Measurements from ENCODE around the gene FALEC.

The FALEC gene

DNA sequence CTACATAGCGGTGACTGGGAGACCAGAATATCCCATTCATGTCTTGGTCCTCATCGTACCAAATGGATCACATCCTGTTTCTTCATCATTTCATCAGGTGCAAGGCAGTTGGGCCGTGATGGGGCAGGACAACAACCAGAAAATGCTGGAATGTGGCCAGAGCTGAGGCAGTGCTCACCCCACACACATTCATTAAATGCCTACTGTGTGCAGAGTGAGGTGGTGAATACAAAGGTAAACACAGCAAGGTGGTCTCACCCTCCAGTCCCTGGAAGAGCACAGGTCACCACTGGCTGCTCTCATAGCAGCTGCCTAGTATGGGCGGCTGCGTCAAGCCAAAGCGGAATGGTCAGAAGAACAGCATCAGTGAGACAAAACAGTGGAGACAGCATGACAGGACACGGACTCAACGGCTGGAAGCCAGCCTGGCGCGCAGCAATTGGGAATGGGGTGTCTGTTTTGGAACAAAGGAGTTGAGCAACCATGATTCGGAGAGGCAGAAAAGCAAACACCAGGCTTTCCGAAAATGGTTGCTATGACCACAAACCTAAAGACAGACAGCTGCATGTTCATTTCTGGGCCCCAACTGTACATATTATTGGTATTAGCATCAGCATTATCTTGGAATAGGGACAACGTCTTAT is 28.1 kb downstream of the FALEC start:
- no peak for DNase-seq (ENCODE audit: extremely low read depth in 1 of 2, low read depth in 1 of 2)

DNA sequence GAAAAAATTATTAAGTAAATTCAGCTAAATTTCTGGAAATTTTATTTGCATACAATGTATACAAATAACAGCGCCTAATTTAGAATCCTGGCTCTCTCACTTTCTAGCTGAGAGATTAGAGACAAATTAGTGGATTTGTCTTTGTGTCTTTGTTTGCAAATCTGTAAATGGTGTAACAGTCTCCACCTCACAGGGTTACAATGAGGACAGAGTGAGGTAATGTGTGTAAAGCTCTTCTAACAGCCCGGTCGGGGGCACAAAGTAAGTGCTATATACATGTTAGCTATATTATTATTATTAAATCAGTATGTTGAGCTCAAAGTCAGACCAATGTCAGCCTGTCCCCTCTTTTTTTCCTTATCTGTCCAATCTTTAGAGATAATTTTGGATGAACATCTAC is 28.7 kb downstream of the FALEC start:
- no peak for DNase-seq (ENCODE audit: extremely low read depth in 1 of 2, low read depth in 1 of 2)

DNA sequence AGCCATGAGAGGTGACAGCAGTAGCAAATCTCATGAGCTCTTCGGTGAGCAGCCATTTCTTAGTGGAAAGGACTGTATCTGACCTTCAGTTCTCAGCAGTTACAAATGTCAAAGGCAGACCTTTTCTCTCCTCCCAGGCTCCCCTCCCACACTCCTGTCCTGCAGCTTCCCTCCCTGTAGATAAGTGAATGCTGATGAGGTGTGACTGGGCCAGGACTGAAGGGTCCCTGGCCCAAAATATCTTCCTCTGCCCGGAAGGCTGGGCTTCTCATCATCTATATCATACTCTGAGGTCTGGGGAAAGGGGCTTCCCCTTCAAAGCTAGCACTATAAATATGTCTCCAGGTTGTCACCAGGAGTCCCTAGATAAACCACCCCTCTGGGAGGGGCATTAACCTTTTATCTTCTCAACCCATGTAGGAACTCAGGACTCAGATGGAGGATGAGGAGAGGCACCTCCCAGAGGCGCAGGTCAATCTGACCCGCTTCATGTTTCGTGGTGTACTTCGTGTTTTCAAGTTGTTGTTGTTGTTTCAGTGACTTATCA is 30.0 kb downstream of the FALEC start:
- no peak for DNase-seq (ENCODE audit: extremely low read depth in 1 of 2, low read depth in 1 of 2)

DNA sequence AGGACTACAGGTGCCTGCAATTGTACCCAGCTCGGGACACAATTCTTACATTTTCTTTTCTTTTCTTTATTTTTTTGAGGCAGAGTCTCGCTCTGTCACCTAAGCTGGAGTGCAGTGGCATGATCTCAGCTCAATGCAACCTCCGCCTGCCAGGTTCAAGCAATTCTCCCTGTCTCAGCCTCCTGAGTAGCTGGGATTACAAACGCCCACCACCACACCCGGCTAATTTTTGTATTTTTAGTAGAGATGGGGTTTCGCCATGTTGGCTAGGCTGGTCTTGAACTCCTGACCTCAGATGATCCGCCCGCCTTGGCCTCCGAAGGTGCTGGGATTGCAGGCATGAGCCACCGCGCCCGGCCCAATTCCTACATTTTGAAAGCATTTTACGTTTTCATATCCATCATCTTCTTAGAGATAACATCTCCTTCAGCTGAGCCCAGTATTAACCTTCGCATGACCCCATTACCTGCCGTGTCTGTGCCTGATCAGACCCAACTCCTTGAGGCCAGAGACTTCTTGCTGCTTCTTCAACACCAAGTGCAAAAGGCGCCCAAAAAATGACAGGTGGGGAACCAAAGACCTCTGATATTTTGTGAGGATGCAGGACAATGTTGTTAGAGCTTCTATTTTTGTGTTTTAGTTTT is 30.9 kb downstream of the FALEC start:
- no peak for DNase-seq (ENCODE audit: extremely low read depth in 1 of 2, low read depth in 1 of 2)

DNA sequence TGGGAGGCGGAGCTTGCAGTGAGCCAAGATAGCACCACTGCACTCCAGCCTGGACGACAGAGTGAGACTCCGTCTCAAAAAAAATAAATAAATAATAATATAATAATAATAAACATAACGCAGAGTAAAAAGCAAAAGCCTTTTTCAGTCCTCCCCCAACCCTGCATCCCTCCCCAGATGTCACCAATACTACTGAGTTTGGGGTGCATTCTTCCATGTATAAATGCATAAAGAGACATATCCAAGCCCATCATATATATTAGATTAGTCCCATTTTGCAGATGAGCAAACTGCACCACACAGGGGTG is 32.7 kb downstream of the FALEC start:
- no peak for DNase-seq (ENCODE audit: extremely low read depth in 1 of 2, low read depth in 1 of 2)

DNA sequence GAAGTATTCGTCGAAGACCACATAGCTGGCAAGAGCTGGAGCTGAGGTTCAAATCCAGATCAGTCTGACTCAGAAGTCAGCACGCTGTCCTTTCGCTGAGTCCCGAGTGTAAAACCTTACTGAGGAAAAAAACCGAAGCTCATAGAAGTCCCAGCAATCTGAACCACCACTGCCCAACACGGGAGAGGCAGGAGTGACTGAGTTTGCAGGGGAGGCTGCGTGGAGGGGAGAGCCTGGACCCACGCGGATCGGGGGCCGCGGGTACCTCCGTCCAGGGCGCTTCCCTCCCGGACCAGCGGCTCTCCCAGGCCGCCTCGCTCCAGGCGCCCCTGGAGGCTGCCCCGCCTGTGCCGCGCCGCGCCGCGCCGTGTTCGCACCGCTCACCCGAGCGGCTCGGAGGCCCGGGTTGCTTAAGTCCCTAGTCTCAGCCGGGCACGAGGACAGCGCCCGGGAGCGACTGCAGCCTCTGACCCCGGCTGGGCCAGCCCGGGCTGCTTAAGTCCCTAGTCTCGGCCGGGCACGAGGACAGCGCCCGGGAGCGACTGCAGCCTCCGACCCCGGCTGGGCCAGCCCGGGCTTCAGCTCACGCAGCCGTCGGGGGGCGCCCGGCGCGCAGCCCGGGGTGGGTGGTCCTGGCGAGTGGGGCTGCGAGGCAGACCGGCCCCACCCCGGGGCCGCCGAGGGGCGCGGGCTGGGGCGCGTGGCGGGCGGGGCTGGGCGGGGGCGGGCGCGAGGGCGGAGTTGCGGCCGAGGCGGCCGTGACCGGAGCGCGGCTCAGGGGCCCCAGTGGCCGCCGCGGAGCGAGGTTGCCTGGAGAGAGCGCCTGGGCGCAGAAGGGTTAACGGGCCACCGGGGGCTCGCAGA is 33.3 kb downstream of the FALEC start, which contains the start of gene ADAMTSL4:
Gene ADAMTSL4 (plus strand): TSS at position 777 of the 864 bp plus-strand sequence. CDS start 2,881 bp downstream, outside the sequence.
- DNase-seq (ENCODE audit: extremely low read depth in 1 of 2, low read depth in 1 of 2) = no peak

DNA sequence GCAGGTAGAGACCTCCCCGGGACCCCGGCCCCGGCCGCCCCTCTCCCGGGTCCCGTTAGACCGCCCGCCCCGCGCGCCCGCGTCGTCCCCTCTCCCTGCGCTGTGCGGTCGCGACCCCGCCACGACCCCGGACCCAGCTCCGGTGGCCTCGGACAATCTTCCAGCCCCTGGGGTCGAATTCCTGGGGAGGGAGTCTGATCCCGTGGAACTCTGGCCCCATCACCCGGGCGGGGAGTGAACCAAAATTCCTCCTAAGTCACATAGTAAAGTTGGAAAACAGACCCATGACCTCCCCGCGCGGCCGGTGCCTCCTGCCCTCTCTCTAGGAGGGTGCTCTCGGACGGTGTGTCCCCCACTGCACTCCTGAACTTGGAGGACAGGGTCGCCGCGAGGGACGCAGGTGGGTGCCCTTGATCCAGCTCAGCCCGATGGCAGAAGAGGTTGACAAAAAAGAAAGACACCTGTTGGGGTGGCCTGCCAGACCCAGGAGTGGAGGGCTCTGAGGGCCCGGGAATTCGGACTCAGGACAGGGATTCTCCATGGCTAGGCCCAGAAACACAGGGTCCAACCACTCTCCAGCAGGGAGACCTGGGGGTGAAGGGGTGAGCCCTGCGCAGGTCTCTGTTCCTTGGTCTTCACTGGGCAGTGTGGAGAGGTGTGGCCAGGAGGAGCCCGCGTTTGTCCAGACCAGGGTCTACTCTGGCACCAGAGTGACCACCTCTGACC is 34.1 kb downstream of the FALEC start:
- DNase-seq (ENCODE audit: extremely low read depth in 1 of 2, low read depth in 1 of 2) = no peak

DNA sequence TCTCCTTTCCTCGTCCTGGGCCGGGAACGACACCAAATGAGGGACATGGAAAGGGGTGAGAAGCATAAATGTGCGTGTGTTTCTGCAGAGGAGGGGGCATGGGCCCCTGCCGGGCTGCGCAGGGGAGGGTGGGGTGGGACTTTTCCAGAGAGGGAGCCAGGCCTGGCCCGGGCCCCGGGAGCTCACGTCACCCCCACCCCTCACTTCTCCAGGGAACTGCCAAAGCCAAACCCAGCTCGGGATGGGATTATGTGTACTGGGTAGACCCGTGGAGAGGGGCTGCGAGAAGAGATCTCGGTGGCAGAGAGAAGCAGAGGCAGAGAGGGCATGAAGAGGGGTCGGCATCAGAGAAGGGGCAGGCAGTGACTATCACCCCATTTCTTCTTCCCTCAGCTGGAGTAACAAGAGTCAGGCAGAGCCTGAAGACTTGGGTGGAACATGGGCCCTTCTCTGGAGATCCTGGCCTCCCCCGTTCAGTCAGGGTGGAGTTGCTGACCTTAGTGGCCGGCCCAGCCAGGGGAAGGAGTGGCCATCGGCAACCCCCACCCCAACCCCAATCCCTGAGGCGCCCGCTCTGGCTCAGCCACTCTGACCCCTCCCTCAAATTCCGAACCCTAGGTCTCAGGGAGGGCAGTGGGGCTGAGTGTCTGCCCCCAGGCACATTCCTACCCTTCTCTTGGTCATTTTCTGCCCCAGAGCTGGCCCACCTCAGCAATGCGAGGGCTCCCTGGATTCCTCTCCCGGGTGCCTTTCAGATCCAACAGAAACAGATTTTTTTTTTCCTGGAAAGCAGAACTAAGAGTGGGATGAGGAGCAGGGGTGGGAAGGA is 34.9 kb downstream of the FALEC start:
- DNase-seq (ENCODE audit: extremely low read depth in 1 of 2, low read depth in 1 of 2) = no peak

DNA sequence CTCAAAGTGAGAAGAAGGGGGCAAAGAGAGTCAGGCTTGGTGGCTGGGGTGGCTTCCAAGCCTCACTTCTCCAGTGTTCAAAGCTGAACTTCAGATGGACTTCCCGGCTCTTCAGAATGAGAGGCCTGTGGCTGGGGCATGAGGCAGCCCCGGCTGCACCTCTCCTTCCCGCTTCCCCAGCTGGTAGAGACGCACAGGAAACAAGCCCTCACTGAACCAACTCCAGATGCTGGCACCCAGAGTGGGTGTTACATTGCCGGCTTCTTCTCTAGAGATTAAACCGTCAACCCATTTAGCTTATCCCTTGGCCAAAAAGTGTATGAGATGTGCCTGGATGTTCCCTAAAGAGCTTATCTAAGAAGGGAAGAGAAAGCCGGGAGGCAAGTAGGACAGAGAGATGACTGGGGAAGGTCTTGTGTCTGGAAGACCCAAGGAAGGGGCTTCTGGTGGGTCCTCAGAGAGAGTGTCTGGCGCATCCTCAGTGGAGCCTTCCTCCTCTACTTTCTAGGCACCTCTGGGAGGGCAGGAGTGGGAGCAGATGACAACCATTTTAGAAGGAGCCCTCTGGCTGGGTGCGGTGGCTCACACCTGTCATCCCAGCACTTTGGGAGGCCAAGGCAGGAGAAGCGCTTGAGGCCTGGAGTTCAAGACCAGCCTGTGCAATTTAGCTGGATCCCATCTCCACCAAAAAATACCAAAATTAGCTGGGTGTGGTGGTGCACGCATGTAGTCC is 35.7 kb downstream of the FALEC start:
- DNase-seq (ENCODE audit: extremely low read depth in 1 of 2, low read depth in 1 of 2) = no peak

DNA sequence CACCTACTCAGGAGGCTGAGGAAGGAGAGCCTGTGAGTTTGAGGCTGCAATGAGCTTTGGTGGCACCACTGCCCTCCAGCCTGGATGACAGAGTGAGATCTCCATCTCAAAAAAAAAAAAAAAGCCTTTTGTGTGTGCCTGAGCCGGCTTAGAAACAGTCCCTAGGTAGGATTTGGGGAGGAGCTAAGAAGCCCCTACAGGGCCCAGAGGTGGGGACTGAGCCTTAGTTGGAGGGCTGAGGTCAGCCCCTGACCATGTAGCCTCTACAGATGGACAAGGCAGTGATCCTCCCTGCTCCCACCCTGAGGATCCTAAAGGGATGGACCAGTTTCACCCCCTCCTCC is 36.2 kb downstream of the FALEC start:
- no peak for DNase-seq (ENCODE audit: extremely low read depth in 1 of 2, low read depth in 1 of 2)

DNA sequence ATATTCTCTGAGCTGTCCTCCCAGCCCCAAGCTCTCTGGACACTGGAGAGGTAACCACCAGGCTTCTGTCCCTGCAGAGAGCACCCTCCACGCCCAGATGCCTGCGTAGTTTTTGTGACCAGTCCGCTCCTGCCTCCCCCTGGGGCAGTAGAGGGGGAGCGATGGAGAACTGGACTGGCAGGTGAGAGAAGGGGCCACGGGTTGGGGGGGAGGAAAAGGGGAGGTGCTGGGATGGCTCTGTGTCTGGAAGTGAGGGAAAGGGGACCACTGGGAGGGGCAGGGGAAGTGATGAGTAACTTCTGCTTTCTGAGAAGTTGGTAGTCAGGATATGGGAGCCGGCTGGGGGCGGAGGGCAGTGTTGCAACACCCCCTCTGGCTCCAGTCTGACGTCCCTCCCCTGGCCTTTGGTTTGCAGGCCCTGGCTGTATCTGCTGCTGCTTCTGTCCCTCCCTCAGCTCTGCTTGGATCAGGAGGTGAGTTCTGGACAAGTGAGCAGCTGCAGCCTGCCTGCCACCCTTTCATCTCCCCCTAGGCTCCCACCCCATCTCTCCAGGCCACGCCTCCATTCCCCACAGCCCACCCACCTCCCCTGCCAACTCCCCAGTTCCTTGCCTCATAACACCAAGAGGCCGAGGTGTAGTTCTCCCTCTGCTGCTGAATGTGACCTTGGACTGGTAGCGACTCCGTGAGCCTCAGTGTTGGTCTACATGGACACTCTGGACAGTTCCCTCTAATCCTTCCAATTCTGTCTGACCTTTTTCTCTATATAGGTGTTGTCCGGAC is 36.8 kb downstream of the FALEC start:
- DNase-seq (ENCODE audit: extremely low read depth in 1 of 2, low read depth in 1 of 2) = no peak

DNA sequence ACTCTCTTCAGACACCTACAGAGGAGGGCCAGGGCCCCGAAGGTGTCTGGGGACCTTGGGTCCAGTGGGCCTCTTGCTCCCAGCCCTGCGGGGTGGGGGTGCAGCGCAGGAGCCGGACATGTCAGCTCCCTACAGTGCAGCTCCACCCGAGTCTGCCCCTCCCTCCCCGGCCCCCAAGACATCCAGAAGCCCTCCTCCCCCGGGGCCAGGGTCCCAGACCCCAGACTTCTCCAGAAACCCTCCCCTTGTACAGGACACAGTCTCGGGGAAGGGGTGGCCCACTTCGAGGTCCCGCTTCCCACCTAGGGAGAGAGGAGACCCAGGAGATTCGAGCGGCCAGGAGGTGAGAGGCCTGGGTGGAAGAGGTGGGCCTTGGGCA is 37.3 kb downstream of the FALEC start:
- no peak for DNase-seq (ENCODE audit: extremely low read depth in 1 of 2, low read depth in 1 of 2)

DNA sequence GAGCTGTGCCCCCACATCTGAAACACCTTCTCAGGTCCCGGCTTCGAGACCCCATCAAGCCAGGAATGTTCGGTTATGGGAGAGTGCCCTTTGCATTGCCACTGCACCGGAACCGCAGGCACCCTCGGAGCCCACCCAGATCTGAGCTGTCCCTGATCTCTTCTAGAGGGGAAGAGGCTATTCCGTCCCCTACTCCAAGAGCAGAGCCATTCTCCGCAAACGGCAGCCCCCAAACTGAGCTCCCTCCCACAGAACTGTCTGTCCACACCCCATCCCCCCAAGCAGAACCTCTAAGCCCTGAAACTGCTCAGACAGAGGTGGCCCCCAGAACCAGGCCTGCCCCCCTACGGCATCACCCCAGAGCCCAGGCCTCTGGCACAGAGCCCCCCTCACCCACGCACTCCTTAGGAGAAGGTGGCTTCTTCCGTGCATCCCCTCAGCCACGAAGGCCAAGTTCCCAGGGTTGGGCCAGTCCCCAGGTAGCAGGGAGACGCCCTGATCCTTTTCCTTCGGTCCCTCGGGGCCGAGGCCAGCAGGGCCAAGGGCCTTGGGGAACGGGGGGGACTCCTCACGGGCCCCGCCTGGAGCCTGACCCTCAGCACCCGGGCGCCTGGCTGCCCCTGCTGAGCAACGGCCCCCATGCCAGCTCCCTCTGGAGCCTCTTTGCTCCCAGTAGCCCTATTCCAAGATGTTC is 38.0 kb downstream of the FALEC start:
- no peak for DNase-seq (ENCODE audit: extremely low read depth in 1 of 2, low read depth in 1 of 2)

DNA sequence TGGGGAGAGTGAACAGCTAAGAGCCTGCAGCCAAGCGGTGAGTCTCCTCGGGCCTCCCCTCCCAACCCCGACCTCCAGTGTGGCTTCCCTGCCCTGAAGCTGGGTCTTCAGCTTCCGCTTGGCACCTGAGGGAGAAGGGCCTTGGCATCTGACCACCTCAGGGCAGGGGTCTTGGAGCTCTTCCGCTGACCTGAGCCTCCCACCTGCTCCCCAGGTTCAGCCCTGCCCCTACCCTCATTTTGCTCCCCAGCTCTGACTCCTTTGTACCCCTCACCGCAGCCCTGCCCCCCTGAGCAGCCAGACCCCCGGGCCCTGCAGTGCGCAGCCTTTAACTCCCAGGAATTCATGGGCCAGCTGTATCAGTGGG is 38.5 kb downstream of the FALEC start:
- no peak for DNase-seq (ENCODE audit: extremely low read depth in 1 of 2, low read depth in 1 of 2)

DNA sequence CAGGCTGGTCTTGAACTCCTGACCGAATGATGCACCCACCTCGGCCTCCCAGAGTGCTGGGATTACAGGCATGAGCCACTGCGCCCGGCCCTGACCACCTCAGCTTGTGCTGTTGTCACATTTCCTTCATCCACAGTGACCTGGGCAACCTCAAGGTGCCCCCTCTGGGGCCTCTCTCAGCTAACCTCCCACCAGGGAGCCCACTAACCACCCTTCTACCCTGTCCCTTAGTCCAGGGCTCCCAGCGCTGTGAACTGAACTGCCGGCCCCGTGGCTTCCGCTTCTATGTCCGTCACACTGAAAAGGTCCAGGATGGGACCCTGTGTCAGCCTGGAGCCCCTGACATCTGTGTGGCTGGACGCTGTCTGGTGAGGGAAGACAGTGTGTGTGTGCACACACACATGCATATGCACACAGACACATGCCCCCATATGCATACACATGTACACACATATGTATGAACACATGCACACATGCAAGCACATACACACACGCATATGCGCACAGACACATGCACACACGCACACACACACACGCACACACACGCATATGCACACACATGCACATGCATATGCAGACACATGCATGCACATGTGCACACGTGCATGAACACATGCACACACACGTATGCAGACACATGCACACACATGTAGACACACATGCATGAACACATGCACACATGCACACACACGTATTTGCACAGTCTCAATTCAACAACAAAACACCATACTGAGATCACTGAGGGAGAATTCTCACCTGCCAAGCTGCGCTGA is 39.8 kb downstream of the FALEC start:
- no peak for DNase-seq (ENCODE audit: extremely low read depth in 1 of 2, low read depth in 1 of 2)

DNA sequence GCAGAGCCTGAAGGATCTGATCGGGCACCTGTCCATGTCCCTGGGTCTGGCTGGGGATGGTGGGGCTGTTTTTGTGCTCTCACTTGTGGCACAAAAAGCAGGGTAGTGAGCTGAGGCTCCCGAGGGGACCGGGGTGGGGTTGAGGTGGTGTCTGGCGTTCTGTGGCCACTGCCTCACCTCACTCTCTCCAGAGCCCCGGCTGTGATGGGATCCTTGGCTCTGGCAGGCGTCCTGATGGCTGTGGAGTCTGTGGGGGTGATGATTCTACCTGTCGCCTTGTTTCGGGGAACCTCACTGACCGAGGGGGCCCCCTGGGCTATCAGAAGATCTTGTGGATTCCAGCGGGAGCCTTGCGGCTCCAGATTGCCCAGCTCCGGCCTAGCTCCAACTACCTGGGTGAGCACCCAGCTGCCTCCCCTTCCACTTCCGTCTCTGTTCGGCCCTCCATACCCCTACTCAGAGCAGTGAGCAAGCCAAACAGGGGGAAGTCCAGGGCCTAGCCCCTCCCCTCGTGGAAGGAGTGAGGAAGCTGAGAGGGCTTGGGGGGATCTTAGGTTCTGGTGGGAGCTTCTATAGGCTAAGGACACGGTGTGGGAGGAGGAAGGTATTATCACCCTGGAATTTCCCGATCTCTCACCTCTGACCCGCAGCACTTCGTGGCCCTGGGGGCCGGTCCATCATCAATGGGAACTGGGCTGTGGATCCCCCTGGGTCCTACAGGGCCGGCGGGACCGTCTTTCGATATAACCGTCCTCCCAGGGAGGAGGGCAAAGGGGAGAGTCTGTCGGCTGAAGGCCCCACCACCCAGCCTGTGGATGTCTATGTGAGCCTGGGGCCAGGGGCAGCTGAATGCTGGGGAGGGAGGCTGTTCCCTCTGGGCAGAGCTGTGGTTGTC is 40.7 kb downstream of the FALEC start:
- DNase-seq (ENCODE audit: extremely low read depth in 1 of 2, low read depth in 1 of 2) = no peak
